Measurements from ENCODE around the gene EXOSC1. TPM values are rescaled to one million over a fixed set of nuclear protein-coding genes. Genes with fewer than 3 reads are reported as not detected.
"Not testable (repeated sequence)": the region's sequence is repeated elsewhere in the genome, so short reads cannot be mapped to it uniquely, and the experiment has no call there.

Gene EXOSC1
- total RNA-seq, 1 donor from 2014 or later = 34.2 TPM

DNA sequence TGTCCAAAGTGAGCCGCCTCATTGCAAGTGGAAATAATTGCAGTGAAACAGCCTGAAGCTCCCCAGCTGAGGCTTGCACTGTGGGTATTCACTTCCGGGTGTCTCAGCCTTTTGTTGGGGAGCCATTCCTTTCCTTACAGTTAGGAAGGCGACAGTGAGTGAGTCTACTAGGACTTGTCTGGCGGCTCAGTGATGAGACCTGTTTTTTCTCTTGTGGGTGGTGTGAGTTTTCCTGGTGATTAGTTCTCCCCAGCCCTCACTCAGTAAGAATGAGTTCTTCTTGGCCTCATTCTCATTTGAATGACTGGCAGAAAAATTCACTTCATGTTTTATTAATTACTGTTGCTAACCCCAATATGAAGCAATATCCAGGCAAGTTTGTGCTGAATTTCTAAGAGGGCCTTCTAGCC is 17.2 kb downstream of the EXOSC1 start:
- no peak for FAIRE-seq
- Histone ChIP-seq H3K36me3 (ENCODE audit: control insufficient read depth, insufficient read depth, low read length) (peaks cover 15% of the 10 kb centered on the region), H3K4me3 (ENCODE audit: low read depth, low read length) (peak overlapping the region; percentile 21), H3K27me3 (ENCODE audit: control insufficient read depth, insufficient read depth, low read length) (no peaks in the 10 kb centered on the region)
- DNase-seq (ENCODE audit: low read depth) = peak; percentile 38
- TF ChIP-seq, protein P1, sequence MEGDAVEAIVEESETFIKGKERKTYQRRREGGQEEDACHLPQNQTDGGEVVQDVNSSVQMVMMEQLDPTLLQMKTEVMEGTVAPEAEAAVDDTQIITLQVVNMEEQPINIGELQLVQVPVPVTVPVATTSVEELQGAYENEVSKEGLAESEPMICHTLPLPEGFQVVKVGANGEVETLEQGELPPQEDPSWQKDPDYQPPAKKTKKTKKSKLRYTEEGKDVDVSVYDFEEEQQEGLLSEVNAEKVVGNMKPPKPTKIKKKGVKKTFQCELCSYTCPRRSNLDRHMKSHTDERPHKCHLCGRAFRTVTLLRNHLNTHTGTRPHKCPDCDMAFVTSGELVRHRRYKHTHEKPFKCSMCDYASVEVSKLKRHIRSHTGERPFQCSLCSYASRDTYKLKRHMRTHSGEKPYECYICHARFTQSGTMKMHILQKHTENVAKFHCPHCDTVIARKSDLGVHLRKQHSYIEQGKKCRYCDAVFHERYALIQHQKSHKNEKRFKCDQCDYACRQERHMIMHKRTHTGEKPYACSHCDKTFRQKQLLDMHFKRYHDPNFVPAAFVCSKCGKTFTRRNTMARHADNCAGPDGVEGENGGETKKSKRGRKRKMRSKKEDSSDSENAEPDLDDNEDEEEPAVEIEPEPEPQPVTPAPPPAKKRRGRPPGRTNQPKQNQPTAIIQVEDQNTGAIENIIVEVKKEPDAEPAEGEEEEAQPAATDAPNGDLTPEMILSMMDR (IDR thresholded peaks at IDR 0.05; ENCODE audit: insufficient read depth, low read length, severe bottlenecking) = no peak

GRCh38 chr10:97427571-97428179 is 18.1 kb downstream of the EXOSC1 start:
- FAIRE-seq (no peak), DNase-seq (ENCODE audit: low read depth) (peak; percentile 50)
- peaks cover 15% of the 10 kb centered on the region for H3K36me3 ChIP-seq (ENCODE audit: control insufficient read depth, insufficient read depth, low read length)
- no peaks in the 10 kb centered on the region for H3K27me3 ChIP-seq (ENCODE audit: control insufficient read depth, insufficient read depth, low read length)
- TF ChIP-seq, protein P1 (IDR thresholded peaks at IDR 0.05; ENCODE audit: insufficient read depth, low read length, severe bottlenecking) = no peak
- peak overlapping the region; percentile 98 for H3K4me3 ChIP-seq (ENCODE audit: low read depth, low read length)

- no peaks in the 10 kb centered on the region for H3K27me3 ChIP-seq (ENCODE audit: control insufficient read depth, insufficient read depth, low read length)
- FAIRE-seq (no peak), DNase-seq (ENCODE audit: low read depth) (no peak)
- peak overlapping the region; percentile 98 for H3K4me3 ChIP-seq (ENCODE audit: low read depth, low read length)
- TF ChIP-seq, protein P1 (IDR thresholded peaks at IDR 0.05; ENCODE audit: insufficient read depth, low read length, severe bottlenecking) = no peak
- H3K36me3 ChIP-seq (ENCODE audit: control insufficient read depth, insufficient read depth, low read length) = peaks cover 15% of the 10 kb centered on the region
These were observed 18.8 kb downstream of the EXOSC1 start for GRCh38 chr10:97426776-97427570.

DNA sequence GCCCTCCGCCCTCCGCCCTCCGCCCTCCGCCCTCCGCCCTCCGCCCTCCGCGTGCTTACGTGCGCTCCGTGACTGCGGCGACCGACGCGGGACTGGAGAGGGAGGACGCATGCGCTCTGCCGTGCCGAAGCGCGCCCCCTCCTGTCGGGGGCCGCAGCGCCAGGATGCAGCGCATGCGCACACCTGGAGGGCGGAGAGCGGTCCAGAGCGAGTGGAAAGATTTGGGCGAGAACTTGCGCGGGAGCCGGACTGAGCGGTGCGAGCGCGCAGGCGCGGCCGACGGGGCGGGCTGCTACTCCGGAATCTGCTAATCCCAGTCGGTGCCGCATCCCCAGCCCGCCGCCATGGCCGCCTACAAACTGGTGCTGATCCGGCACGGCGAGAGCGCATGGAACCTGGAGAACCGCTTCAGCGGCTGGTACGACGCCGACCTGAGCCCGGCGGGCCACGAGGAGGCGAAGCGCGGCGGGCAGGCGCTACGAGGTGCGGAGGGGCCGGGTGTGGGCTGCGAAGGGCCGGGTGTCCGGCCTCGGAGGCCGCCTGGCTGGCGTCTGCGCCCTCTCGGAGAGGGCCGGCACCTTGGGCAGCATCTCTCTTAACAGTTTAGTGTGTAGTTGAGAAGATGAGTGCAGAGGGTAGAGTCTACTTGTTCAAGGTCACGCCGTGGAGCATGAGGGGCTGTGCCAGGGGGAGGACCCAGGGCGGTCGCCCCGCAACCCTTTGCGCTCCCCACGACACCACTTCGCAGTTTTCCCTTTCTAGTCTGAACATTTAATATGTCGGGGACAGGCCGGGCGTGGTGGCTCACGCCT is 19.6 kb downstream of the EXOSC1 start, which contains the start of gene PGAM1:
Gene PGAM1, plus strand, starts transcription at position 228 of the 812 bp plus-strand sequence. Its CDS starts 117 bp downstream, at position 345.
- TF ChIP-seq, protein P1 (IDR thresholded peaks at IDR 0.05; ENCODE audit: insufficient read depth, low read length, severe bottlenecking) = peak; percentile 91
- peak; percentile 89 for DNase-seq (ENCODE audit: low read depth)
- no peaks in the 10 kb centered on the region for H3K27me3 ChIP-seq (ENCODE audit: control insufficient read depth, insufficient read depth, low read length)
- H3K4me3 ChIP-seq (ENCODE audit: low read depth, low read length) = peak within 1 kb of the TSS; percentile 98
- no peak for FAIRE-seq
- H3K36me3 ChIP-seq (ENCODE audit: control insufficient read depth, insufficient read depth, low read length) = peaks cover 10% of the 10 kb centered on the region

- FAIRE-seq; H3K4me3 ChIP-seq (ENCODE audit: low read depth, low read length); H3K27me3 ChIP-seq (ENCODE audit: control insufficient read depth, insufficient read depth, low read length); H3K36me3 ChIP-seq (ENCODE audit: control insufficient read depth, insufficient read depth, low read length); DNase-seq (ENCODE audit: low read depth): not testable (repeated sequence)
These were observed 22.1 kb downstream of the EXOSC1 start for GRCh38 chr10:97423757-97424098.

- no peak overlapping the region for H3K4me3 ChIP-seq (ENCODE audit: low read depth, low read length)
- H3K27me3 ChIP-seq (ENCODE audit: control insufficient read depth, insufficient read depth, low read length) = no peaks in the 10 kb centered on the region
- TF ChIP-seq, protein P1 (IDR thresholded peaks at IDR 0.05; ENCODE audit: insufficient read depth, low read length, severe bottlenecking) = no peak
- FAIRE-seq (no peak), DNase-seq (ENCODE audit: low read depth) (no peak)
- H3K36me3 ChIP-seq (ENCODE audit: control insufficient read depth, insufficient read depth, low read length) = no peaks in the 10 kb centered on the region
These were observed 29.2 kb downstream of the EXOSC1 start for GRCh38 chr10:97416565-97416964.

Measured in bronchial epithelial cell (primary cell).